GM21619 (cell line): ENCODE data around the gene CD33.
"Not testable (repeated sequence)": the region's sequence is repeated elsewhere in the genome, so short reads cannot be mapped to it uniquely, and the experiment has no call there.

Source experiments
- ATAC-seq: cut with Tn5 transposase; IDR thresholded peaks from one replicate; pipeline ENCODE4 v1.9.1; 2021; ENCODE audit not compliant: unreplicated experiment

Gene CD33

GRCh38 chr19:51210191-51210784 is 14.6 kb upstream of the CD33 start:
- ATAC-seq, result no peak

GRCh38 chr19:51210874-51211361 is 14.0 kb upstream of the CD33 start:
- not testable (repeated sequence) for ATAC-seq

DNA sequence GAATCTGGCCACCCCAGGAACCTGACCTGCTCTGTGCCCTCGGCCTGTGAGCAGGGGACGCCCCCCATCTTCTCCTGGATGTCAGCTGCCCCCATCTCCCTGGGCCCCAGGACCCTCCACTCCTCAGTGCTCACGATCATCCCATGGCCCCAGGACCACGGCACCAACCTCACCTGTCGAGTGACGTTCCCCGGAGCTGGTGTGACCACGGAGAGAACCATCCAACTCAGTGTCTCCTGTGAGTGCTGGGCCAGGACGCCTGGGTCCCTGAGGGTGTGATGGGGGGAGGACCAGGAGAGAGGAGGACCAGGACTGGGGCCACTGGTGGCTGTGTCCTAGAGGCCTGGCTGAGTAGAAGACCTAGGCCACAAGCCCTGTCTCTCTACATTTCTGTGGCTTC is 13.0 kb upstream of the CD33 start:
- ATAC-seq, result no peak

GRCh38 chr19:51219307-51219706 is 5.6 kb upstream of the CD33 start:
- ATAC-seq, result no peak

- ATAC-seq, result no peak
Observed at GRCh38 chr19:51219971-51220370, 4.9 kb upstream of the CD33 start.

GRCh38 chr19:51220996-51221395 is 3.9 kb upstream of the CD33 start:
- ATAC-seq, result no peak

GRCh38 chr19:51224163-51224641 is 678 bp upstream of the CD33 start:
- ATAC-seq, result no peak

DNA sequence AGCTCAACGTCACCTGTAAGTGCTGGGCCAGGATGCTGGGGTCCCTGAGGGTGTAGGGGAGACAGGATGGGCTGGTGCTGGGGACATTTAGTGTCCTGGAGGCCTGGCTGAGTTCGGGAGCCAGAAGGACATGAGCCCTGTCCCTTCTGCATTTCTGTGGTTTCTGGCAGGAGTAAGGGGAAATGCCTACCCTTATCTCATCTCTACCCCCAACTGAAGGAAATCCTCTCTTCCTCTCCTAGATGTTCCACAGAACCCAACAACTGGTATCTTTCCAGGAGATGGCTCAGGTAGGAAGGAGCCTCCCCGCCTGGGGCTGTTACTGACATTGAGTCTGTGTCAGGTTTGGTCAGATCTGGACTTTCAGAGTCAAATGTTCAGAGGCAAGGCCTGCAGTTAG is 1.2 kb downstream of the CD33 start:
- no peak for ATAC-seq

- ATAC-seq, result no peak
Observed at GRCh38 chr19:51227326-51227725, 2.4 kb downstream of the CD33 start.

DNA sequence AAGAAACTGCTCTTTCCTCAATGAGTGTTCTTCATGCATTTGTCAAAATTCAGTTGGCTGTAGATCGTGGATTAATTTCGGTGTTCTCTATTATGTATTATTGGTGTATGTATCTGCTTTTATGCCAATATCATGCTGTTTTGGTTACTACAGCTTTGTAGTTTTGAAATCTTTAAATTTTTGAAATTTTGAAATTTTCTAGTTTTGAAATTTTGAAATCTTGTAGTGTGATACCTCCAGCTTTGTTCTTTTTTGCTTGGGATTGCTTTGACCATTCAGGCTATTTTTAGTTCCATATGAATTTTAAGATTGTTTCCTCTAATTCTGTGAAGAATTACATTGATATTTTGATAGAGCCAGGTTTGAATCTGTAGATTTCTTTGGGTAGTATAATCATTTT is 3.1 kb downstream of the CD33 start:
- ATAC-seq, result no peak

DNA sequence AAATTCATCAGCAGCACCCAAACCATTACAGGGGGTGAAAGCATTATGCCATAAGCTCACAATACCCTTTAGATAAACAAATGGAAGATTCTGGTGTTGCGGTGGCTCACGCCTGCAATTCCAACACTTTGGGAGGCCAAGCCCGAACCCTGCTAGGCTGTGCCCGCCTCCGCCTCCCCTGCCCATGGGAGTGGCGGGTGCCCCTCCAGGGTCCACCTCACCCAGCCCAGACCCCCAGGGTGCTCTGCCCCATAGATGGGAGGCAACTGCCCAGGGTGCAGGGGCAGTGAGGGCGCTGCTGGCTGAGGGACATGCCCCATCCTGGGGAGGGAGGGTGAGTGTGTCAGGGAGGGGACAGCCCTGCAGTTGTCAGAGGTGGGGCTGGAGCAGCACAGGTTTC is 16.0 kb downstream of the CD33 start:
- no peak for ATAC-seq

GRCh38 chr19:51242881-51243630 is 18.2 kb downstream of the CD33 start:
- ATAC-seq, result no peak

- no peak for ATAC-seq
Observed at GRCh38 chr19:51246164-51246552, 21.3 kb downstream of the CD33 start.

GRCh38 chr19:51247972-51248590 is 23.2 kb downstream of the CD33 start:
- no peak for ATAC-seq

DNA sequence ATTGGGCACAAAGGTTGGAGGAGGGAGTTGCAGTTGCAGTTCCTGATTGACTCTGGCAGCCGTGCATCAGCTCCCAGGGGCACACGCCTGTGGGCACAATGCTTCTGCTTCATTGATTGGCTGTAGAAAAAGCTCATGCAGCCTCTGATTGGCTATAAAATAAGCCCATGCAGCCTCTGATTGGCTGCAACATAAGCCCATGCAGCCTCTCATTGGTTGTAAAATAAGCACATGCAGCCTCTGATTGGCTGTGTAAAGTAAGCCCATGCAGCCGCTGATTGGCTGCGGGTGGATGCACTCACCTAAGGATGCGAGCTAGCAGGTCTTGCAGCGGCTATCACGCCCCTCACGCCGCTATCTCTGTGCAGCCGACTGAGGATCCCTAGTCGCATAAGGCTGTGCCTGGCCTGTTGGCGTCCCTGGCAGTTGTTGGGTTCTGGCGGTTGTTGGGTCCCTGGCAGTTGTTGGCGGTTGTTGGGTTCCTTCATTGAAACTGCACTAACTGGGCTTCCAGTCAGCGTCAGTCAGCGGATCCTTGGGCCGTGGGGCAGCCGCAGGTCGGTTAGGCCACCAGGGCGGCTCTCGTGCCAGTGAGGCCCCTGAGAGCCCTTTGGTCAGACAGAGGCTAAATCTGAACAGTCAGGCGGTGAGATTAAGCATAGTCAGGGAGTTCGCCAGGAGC is 26.0 kb downstream of the CD33 start, which contains the start of gene SIGLECL1:
Gene SIGLECL1 (plus strand): TSS at position 295 of the 682 bp plus-strand sequence. CDS start 12,993 bp downstream, outside the sequence.
- no peak for ATAC-seq

DNA sequence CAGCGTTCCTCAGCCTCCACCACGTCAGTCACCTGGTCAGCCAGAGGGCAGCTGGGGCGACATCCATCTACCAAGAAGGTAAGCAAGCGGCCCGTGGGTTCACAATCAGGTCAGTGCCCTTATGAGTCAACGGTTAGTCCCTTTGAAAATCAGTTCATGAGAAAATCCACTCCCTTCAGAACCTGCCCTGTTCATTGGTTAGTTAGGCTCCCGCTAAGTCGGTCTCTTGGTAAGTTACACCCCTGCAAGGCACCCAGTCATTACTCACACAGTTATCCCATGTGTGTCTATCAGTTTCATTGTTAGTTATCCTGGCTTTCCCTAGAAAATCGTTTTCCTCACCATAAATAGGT is 26.6 kb downstream of the CD33 start:
- no peak for ATAC-seq

- ATAC-seq, result no peak
Observed at GRCh38 chr19:51252306-51253079, 27.6 kb downstream of the CD33 start.

DNA sequence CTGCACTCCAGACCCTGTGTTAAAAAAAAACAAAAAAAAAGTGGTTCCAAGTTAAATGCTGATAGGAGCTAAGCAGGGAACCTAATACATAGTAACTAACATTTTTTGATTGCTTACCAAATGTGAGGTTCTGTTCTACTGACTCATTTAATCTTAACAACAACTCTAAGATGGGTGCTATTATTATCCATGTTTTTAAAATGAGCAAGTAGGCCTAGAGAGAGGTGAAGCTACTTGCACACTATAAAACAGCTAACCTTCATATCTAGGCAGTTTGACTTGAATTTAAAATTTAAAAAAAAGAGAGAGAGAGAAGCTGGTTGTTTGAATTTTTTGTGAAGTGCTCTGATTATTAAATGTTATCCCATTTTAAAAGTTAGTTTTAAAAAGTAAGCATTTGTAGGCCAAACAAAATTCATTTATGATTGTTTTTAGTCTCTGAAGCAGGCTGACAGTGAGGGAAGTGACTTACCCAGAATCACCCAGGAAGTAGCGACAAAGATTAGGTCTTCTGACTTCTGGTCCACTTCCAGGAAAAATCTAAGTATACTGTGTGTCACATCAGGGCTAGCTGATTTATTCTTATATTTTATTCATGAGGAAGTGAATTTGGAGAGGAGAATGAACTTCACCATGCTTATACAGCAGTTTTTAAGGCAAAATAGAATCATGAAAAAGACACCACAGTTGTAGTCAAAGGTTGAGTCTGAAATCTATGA is 28.4 kb downstream of the CD33 start:
- ATAC-seq, result no peak

- no peak for ATAC-seq
Observed at GRCh38 chr19:51256155-51256625, 31.3 kb downstream of the CD33 start.

DNA sequence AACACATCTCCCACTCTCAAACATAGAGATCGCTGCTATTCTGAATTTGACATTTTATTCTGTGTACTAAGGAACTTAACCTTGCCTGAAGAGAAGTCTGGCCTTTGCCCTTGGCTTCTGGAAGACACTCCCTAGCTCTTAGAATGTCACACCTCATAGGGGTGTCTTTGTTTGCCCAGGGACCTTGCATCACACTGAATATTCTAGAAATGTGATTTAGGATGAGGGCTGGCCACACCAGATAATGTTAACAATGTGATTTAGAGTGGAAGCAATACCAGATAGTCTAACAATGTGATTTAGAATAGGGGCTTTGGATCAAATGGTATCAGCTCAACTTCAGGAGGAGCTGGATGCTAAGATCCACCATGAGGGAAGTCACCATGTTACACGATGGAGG is 32.6 kb downstream of the CD33 start:
- ATAC-seq, result no peak
